RKO (cell line): ENCODE measurements around the gene INPPL1.
A peak's percentile ranks its signal among the peaks of the same experiment; 100 is the strongest.
"Not testable (repeated sequence)": the region's sequence is repeated elsewhere in the genome, so short reads cannot be mapped to it uniquely, and the experiment has no call there.

Source experiments
- DNase-seq: peaks from one replicate; pipeline ENCODE4 v3.0.0-alpha.2; 2016; ENCODE audit warnings: low spot score

INPPL1 gene

DNA sequence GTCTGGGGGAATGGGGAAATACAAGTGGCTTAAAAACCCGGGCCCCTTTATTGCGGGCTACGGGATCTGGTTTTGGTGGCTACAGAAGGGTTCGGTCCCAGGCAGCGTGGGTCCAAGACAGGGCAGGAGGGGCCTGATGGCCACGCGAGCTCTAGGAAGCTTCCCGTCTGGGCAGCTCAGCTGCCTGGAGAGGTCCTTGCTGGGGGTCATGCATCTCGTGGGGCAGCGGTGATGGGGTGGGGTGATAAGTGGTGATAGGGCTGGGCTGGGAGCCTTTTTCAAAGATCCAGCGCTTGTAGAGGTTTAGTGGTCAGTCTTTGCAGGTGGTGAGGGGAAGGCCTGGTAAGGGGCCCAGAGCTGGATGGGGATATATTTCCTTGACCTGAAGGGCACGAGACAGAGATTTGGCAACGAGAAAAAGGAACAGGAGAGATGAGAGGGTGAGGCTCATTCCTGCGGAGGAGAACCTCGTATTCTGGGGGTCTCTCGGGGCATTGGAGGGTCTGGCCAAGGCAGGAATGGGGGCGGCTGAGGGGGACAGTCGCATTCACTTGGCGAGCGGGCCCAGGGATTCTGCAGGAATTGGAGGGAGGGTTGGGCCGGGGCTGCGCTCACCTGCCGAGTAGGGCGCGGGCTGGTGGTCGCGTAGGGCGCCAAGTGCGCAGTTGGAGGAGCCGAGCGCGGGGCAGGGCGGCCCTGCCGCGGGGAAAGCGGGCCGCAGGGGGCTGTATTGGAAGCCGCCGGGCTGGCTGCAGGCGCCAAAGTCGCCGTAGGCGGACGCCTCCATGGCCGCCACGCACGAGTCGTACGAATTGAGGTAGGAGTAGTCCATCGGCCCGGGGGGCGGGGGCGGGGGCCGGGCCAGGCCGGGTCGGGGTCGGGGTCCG, 18.8 kb downstream of the INPPL1 start:
- no peak for DNase-seq

DNA sequence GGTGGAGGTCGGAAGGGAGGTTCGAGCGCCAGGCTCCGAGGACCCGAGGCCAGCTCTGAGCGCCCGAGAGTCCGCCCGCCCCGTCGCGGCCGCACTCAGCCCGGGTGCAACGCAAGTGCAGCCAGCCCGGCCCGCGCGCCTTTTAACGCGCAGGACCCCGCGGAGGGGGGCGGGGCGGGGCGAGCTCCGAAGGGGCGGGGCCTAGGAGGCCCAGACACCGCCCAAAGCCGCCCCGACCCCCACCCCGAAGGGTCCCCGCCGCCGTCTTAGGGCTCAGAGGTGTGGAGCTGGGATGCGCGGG, 19.4 kb downstream of the INPPL1 start, which contains the start of gene PHOX2A:
PHOX2A (minus strand) TSS at position 117 of the 301 bp plus-strand sequence. CDS start 172 bp downstream, outside the sequence.
- DNase-seq: no peak

DNA sequence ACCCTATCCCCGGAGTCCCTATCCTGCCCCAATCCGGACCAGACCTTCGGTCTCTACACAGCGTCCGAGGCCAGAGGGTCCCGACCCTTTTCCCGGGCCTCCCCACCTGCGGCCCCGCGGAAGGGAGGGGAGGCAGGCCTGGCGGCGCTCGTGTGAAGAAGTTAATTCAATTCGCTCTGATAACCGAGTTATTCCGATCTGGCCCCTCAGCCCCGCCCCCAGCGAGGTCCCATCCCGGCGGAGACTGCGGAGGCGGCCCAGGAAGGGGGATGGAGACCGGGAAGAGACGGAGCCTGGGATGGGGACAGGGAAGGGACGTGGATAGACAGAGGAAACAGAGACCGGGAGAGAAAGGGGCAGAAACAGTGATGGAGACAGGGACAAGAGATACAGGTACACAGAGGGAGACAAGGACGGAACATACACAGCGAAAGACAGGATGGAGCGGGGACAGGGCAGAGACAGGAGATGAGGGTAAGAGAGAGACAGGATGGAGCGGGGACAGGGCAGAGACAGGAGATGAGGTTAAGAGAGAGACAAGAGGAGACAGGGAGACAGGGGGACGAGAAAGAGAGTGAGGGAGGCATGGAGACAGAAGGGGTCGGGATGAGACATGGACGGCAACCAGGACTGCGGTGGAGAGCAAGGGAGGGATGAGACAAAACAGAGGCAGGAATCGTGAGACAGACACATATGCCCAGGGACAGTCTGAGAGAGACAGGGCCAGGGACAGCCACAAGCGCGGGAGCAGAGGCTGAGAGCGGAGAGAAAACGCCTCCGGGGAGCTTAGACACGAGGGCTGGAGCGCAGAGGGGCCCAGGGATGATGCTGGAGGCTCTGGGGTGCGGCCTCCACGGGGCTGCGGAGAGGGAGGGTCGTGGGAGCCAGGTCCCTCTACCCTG, 20.0 kb downstream of the INPPL1 start:
- no peak for DNase-seq

DNA sequence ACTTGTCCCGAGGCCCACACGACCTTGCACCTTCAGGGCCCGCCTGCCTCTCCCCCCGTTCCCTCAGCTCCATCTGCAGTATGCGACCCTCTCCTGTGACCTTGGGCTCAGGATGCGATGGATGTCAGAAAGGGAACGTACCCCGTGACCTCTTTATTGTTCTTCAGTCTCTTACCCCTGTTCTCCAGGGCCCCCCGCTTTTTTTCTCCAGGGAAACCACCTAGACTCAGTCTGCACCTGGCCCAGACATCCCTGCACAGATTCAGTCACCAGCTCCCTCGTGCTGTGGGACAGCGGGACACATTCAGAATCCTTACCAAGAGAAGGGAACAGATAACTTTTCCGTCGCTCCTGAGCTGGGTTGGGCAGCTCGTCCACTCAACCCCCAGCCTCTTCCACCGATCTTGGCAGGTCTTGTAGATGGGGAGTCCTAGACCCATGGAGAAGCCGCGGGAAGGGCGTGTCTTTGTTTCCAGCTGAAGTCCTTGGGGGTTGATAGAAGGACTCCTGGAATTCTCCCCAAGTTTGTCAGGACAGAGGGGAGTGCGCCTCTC, 20.8 kb downstream of the INPPL1 start:
- DNase-seq: no peak

DNA sequence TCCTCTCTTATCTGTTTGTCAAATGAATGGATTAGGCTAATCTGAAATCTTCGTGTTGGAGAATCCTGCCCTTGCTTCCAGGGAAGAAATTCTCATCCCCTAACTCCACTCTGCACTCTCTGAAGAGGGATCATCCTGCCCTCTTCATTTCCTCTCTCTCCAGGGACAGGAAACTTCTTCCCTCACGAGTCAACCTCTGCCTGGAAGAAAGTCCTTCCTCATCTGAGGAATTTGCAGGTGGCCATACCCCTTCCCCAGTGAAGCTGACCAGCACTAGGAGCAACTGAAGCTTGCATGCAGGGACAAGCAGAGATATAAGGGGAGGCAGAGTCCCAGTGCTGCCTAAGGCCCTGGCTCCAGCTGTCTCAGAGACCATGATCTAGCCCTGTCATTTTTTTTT, 23.0 kb downstream of the INPPL1 start:
- DNase-seq: no peak

DNA sequence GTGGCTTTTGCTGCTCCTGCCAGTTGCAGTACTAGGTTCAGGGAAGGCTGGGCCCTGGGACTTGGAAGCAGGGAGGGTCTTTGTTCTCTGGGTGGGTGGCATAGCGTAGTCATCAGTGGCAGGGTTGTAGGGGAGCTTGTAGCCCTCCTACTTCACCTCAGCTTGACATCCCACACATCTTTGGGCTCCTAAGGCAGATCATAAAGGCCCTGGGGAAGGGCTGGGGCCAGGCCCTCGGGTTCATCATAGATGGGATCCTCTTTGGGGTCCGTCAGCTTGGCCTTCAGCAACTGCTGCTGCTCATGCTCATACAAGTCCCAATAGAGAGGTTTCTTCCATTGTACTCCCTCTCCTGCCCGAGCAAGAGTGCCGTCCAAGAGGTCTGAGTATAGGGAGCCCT, 25.4 kb downstream of the INPPL1 start:
- no peak for DNase-seq

DNA sequence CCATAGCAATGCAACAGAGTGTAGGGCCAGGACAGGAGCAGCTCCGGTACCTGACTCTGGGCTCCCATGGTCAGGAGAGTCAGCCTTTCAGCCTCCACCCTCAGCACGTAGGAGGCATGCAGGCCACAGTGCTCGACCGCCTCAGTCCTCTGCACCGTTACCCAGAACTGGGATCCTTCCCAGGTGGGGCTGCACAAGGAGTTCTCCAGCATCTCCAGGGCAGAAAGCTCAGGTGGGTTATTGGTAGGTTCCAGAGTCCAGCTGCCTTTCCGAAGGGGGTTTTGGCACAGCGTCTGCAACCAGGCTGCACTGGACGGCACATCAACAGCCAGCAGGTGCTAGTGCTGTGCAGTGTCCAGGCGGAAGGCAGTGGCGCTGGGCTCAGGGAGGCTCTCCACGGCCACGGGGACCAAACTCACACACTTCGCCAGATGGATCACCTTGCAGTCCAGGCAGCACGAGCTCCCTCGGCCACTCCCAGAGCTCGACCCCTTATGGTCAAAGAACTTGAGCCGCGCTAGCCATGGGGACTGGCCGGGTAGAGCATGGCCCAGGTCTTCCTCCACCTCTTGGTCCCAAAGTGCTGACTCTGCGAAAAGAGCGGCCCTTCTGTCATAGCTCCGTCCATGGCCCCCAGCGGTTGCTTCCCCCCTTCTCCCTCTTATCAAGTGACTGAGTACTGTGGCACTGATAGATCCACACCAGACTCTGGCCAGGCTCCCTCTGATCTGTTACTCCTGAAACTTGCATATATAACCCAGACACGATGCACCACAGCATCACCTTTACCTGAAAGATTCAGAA, 26.3 kb downstream of the INPPL1 start:
- no peak for DNase-seq

DNA sequence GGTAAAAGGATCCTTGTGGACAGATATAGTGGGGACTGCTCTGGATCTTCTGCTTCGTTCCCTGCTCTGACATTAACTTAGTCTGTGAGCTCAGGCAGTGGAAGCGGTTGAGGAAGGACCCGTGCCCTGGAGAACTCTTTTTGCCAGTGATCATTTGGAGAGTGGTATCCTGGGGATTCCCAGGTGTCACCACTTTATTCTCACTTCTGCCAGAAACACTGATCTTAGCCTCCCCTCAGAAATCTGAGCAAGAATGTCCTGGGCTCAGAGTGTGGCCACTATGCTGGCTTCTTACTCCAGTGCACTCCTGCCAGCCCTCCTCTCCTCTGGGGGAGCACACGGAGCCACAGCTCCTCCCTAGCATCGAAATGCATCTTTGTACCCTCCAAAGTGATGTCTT, 27.0 kb downstream of the INPPL1 start:
- DNase-seq: no peak

DNA sequence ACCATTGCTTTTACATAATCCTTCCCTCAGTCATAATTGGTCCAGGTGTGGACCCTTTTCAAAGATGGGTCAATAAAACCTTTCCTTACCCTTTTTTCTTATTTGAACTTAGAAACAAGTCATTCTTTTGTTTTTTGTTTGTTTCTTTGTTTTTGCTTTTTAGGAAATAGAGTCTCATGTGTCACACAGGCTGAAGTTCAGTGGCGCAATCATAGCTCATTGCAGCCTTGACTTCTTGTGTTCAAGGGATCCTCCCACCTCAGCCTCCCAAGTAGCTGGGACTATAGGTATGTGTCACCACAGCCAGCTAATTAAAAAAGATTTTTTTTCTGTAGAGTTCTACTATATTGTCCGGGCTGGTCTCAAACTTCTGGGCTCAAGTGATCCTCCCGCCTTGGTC, 28.8 kb downstream of the INPPL1 start:
- DNase-seq: no peak

DNA sequence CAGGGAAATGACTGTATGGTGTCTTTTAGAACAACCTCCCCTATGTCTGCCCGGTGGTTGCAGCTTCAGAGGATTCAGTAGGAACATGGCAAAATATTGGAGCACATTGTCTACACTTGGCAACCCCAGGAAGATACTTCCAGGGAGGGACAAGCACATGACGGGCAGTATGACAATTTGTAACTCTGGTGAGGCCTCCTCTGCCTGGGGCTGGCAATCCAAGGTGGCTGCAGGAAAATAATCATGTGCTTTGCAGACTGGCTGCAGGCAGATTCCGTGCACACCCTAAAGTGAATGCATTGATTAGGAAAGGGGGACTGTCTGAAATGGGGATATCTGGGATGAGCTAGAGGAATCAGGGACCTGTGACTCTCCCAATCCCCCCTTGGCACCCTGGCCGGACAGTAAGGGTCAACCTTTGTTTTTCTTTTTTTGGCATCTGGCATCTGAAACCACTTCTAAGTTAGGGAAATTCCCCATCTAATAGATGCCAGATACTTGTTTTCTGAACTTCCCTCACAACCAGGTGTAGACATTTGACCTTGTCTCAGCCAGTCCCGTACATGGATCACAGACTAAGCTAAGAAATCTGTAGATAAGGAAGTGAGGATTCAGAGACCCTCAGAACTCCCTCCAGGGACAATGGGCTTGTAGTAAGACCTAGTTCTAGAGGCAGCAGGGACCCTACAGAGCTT, 29.9 kb downstream of the INPPL1 start:
- DNase-seq: no peak

DNA sequence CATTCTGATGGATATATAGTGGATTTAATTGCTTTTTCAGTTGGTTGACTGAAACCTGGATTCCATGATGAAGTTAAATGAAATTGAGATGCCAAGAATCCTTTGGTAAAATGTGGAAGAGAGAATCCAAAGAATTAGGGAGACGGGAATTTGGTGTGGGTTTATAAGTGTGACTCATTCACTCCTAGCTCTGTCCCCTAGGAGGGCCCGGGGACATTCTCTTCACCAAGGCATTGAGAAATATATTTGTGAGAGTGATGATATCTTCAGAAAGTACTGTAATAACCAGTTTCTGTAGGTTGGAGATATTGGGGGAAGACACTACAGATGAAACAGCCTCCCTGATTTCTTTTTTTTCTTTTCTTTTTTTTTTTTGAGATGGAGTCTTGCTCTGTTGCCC, 33.0 kb downstream of the INPPL1 start:
- DNase-seq: no peak

DNA sequence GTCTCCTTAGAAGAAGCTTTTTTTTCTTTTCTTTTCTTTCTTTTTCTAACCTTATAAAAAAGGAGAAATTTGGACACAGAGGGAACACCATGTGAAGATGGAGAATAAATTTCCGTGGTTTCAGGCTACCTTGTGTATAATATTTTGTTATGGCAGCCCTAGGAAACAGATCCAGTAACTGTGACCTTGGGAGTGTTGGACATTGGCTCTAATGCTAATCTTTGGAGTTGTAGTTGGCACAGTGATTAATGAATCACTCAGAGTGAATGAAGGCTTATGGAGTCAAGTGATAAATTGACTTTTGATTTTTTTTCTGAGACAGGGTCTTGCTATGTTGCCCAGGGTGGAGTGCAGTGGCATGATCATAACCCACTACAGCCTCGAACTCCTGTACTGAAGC, 34.9 kb downstream of the INPPL1 start:
- no peak for DNase-seq

DNA sequence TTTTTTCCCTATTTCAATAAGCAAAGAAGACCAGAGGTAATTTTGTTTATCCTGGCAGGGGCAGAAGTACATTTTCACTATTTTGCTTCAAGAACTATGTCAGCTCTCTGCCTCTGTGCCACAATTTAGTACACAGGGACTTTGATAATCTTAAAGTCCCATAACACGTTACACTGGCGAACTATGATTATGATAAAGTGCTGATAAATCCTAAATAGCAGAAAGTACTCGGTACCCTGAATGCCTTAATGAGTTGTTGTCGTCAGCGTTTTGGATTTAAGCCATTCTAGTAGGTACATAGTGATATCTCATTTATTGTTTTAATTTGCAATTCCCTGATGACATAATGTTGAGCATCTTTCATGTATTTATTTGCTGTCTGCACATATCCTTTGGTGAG, 36.0 kb downstream of the INPPL1 start:
- no peak for DNase-seq

DNA sequence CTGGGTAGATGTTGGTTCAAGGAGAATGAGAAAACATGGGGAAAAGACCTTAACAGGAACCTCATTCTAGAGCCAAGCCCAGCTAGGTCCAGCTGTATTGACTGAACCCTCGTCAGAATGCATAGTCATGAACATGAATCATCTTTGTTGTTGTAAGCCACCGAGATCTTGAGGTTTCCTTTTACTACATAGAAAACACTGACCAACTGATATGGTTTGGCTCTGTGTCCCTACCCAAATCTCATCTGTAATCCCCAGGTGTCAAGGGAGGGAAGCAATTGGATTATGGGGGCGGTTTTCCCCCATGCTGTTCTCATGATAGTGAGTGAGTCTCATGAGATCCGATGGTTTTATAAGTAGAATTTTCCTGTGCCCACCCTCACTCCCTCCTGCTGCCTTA, 38.8 kb downstream of the INPPL1 start:
- DNase-seq: peak; percentile 57

DNA sequence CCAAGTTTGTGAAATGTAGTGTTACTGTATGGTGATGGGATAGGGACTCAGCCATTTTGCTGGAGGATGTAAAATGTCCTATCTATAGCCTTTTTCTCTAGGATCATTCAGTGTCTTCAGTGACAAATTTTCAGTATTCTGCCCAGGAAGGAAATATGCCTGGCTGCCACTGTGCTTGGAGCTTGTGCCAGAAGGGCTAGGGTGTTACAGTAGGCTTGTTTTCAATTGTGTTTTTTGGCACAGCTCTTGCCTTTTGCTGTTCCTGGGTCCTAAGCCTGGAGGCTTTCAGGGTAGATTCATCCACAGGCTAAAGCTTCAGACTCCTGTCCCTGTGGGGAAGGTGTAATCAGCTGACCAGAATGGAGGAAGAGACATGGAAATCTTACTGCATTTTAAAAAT, 41.4 kb downstream of the INPPL1 start:
- DNase-seq: no peak

DNA sequence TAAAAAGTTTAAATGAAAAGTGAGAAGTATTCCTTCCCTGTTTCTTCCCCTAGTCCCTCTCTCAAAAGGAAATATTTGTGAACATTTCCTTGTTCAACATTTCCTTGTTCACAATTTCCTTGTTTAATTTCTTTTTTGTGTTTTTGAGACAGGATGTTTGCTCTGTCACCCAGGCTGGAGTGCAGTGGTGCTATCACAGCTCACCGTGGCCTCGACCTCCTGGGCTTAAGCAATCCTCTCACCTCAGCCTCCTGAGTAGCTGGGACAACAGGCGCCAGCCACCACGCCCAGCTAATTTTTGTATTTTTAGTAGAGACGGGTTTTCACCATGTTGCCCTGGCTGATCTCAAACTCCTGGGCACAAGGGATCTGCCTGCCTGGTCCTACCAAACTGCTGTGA, 42.4 kb downstream of the INPPL1 start:
- DNase-seq: not testable (repeated sequence)

DNA sequence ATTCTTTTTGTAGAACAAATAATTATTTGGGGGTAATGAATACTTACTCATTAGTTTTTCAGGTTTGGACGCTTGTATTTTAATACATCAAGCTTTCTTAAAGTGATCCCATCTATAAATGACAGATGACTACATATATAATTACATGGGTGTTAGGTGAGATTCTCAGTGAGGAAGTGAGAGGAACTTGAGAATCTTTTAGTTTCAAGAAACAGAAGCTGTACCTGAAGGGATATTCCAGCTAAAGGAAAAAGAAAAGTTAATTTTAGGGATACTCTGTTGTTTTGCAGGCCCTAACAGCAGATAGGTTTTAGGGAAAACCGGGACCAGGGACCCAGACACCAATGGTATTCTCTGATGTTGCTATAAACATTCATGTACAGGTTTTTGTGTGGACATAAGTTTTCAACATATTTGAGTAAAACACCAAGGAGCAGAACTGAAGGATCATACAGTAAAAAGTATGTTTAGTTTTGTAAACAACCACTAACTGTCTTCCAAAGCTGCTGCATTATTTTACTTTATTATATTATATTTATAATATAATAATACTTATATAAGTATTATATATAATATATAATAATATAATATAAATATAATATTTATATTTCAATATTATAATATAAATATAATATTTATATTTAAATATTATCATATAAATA, 43.5 kb downstream of the INPPL1 start:
- no peak for DNase-seq

DNA sequence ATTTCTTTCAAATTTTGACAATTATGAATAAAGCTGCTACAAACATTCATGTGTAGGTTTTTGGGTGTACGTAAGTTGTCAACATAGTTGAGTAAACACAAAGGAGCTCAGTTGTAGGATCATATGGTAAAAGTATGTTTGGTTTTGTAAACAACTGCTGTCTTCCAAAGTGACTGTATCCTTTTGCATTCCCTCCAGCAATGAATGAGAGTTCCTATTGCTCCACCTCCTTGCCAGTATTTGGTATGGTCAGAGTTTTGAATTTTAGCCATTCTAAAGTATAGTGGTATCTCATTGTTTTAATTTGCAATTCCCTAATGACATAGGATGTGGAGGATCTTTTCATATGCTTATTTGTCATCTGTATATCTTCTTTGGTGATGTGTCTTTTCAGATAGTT, 47.4 kb downstream of the INPPL1 start:
- DNase-seq: no peak

DNA sequence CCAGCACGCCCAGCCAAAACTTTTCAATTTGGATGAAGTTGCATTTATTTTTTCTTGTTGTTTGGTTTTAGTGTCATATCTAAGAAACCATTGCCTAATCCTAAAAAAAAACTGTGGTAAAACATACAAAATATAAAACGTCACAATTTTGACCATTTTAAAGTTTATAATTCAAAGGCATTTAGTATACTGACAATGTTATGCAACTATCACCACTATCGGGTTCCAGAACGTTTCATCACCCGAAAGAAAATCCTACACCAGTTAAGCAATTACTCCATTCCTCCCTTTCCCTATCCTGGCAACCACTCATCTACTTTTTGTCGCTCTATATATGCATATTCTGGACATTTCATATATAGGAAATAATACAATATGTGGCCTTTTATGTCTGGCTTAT, 49.9 kb downstream of the INPPL1 start:
- no peak for DNase-seq

DNA sequence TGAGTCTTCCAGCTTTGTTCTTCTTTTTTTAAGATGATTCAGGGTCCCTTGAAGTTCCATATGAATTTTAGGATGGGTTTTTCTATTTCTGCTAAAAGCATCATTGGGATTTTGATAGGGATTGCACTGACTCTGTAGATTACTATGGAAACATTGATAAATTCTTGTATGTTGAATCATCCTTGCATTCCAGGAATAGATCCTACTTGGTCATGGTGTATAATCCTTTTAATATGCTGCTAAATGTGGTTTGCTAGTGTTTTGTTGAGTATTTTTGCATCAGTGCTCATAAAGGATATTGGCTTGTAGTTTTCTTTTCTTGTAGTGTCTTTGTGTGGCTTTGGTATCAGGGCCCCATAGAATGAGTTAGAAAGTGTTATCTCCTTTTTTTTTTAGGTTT, 54.3 kb downstream of the INPPL1 start:
- DNase-seq: peak; percentile 42

DNA sequence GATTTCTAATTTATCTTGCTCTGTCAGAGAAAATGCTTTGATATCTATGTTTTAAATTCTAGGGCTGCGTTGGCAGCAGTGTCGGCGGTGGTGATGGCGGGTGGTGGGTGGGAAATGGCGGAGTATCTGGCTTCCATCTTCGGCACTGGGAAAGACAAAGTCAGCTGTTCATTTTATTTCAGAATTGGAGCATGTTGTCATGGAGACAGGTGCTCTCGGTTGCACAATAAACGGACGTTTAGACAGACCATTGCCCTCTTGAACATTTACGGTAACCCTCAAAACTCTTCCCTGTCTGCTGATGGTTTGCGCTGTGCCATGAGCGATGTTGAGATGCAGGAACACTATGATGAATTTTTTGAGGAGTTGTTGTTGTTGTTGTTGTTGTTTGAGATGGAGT, 55.5 kb downstream of the INPPL1 start:
- DNase-seq: no peak
